Mesenchymal stem cell (in vitro differentiated cells and primary cell): ENCODE measurements around the gene HNRNPH2.

Experiments
- DNase-seq: peaks from one replicate; pipeline ENCODE4 v3.0.0-alpha.2; 2013
- H2AFZ ChIP-seq: one replicate; pipeline ENCODE4 v1.6.1; 2013; ENCODE audit warnings: low read depth, mild to moderate bottlenecking, control low read depth, inconsistent platforms, low read length, moderate library complexity
- H2AK5ac ChIP-seq: 2 replicates; pipeline ENCODE4 v1.6.1; 2013; ENCODE audit warnings: low read length, moderate library complexity, mild to moderate bottlenecking, inconsistent platforms; ENCODE audit not compliant: severe bottlenecking
- H2BK120ac ChIP-seq: one replicate; pipeline ENCODE4 v1.6.1; 2013; ENCODE audit warnings: low read depth, mild to moderate bottlenecking, inconsistent platforms, low read length, moderate library complexity
- H2BK12ac ChIP-seq, 2 experiments: one replicate each; pipeline ENCODE4 v1.6.1; 2013; ENCODE audit warnings: inconsistent platforms in 2 of 2, low read length in 2 of 2, mild to moderate bottlenecking in 2 of 2, moderate library complexity in 2 of 2, control low read depth in 1 of 2
- H2BK15ac ChIP-seq: one replicate; pipeline ENCODE4 v1.6.1; 2013; ENCODE audit warnings: mild to moderate bottlenecking, low read depth, inconsistent platforms; ENCODE audit not compliant: poor library complexity, severe bottlenecking
- H2BK5ac ChIP-seq: 2 replicates; pipeline ENCODE4 v1.6.1; 2013; ENCODE audit warnings: low read depth, mild to moderate bottlenecking, low read length, control low read depth, inconsistent platforms; ENCODE audit not compliant: poor library complexity, severe bottlenecking
- H3K14ac ChIP-seq, 2 experiments: one replicate each; pipeline ENCODE4 v1.6.1; 2013; ENCODE audit warnings: inconsistent platforms in 2 of 2, low read length in 2 of 2, control low read depth in 1 of 2, mild to moderate bottlenecking in 1 of 2, moderate library complexity in 1 of 2
- H3K18ac ChIP-seq, 2 experiments: one replicate each; pipeline ENCODE4 v1.6.1; 2013; ENCODE audit warnings: inconsistent platforms in 2 of 2, low read length in 2 of 2, control low read depth in 1 of 2, low read depth in 1 of 2, mild to moderate bottlenecking in 1 of 2
- H3K23ac ChIP-seq, 2 experiments: one replicate each; pipeline ENCODE4 v1.6.1; 2013; ENCODE audit warnings: inconsistent platforms in 2 of 2, low read length in 2 of 2, mild to moderate bottlenecking in 2 of 2, moderate library complexity in 2 of 2, control low read depth in 1 of 2
- H3K27ac ChIP-seq: 2 replicates; pipeline ENCODE4 v1.5.1; 2013; ENCODE audit warnings: mild to moderate bottlenecking, moderate library complexity, low read length, control low read depth, inconsistent platforms; ENCODE audit not compliant: poor library complexity, severe bottlenecking
- H3K27me3 ChIP-seq, 2 experiments: 2 replicates each; pipeline versions ENCODE4 v1.6.1 to v1.7.0; 2013; ENCODE audit warnings: low read length in 2 of 2, mild to moderate bottlenecking in 2 of 2, moderate library complexity in 2 of 2, control low read depth in 1 of 2, inconsistent platforms in 1 of 2; ENCODE audit not compliant: control insufficient read depth in 1 of 2, insufficient read depth in 1 of 2
- H3K36me3 ChIP-seq, 2 experiments: 2 replicates each; pipeline versions ENCODE4 v1.6.1 to v1.7.0; 2013; ENCODE audit warnings: low read length in 2 of 2, control low read depth in 1 of 2, inconsistent platforms in 1 of 2, low read depth in 1 of 2, mild to moderate bottlenecking in 1 of 2; ENCODE audit not compliant: insufficient read depth in 2 of 2, control insufficient read depth in 1 of 2
- H3K4ac ChIP-seq, 2 experiments: one replicate each; pipeline ENCODE4 v1.6.1; 2013; ENCODE audit warnings: inconsistent platforms in 2 of 2, low read length in 2 of 2, mild to moderate bottlenecking in 2 of 2, moderate library complexity in 2 of 2, control low read depth in 1 of 2, low read depth in 1 of 2
- H3K4me1 ChIP-seq: 2 replicates; pipeline ENCODE4 v1.6.1; 2013; ENCODE audit warnings: low read depth, low read length, control low read depth; ENCODE audit not compliant: control insufficient read depth, insufficient read depth
- H3K4me2 ChIP-seq: 2 replicates; pipeline ENCODE4 v1.6.1; 2013; ENCODE audit warnings: low read length, mild to moderate bottlenecking, inconsistent platforms; ENCODE audit not compliant: poor library complexity, severe bottlenecking
- H3K4me3 ChIP-seq, 2 experiments: 2 replicates each; pipeline versions ENCODE4 v1.5.1 to v1.7.0; 2013; ENCODE audit warnings: low read length in 2 of 2, mild to moderate bottlenecking in 2 of 2, control low read depth in 1 of 2, low read depth in 1 of 2; ENCODE audit not compliant: insufficient read depth in 1 of 2
- H3K79me1 ChIP-seq: replicated peaks from 2 replicates; pipeline ENCODE4 v1.6.1; 2013; ENCODE audit warnings: mild to moderate bottlenecking, control low read depth, low read length, inconsistent platforms; ENCODE audit not compliant: poor library complexity, severe bottlenecking
- H3K9ac ChIP-seq: 2 replicates; pipeline ENCODE4 v1.7.0; 2013; ENCODE audit warnings: mild to moderate bottlenecking, low read length, moderate library complexity
- H3K9me3 ChIP-seq: 2 replicates; pipeline ENCODE4 v1.7.0; 2013; ENCODE audit warnings: mild to moderate bottlenecking, low read length; ENCODE audit not compliant: control insufficient read depth
- H4K8ac ChIP-seq: one replicate; pipeline ENCODE4 v1.6.1; 2013; ENCODE audit warnings: inconsistent platforms, mild to moderate bottlenecking, low read length, moderate library complexity
- H4K91ac ChIP-seq: one replicate; pipeline ENCODE4 v1.6.1; 2013; ENCODE audit warnings: mild to moderate bottlenecking, low read length, inconsistent platforms
- WGBS: methylation state at CpG from one replicate; pipeline ENCODE4 v1.1.7; 2013; ENCODE audit warnings: mixed read lengths; 5-methylcytosine and 5-hydroxymethylcytosine counted together

The HNRNPH2 gene

DNA sequence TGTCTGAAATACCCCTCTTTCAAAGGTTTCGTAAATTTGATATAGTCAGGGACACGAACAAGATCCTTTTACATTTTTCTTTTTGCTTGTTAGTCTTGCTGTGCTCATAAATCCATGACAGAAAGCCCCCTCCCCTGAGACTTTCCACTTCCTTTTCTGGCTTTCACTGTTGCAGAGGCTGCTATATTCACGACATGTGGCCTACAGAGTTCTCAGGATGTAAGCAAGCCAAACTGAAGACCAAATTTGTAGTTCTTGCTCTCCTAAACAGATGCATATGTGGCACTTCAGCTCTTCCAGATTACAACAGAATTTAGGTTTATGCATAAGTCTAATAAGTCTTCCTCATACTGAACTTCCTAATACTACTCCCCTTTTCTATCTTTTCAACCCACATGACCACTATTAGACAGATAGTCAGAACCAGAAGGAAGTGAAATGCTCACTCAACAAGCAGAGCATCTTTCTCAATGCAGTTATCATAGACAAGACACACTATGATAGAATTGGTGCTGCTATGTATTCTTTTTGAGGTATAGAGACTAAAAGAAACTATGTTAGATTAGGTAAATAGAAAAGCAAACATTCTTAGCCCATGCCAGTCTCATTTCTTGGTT lies 37.0 kb upstream of the HNRNPH2 start:
- no peak overlapping the region for H2AFZ ChIP-seq
- no peak overlapping the region for H3K4me2 ChIP-seq
- no peak overlapping the region for H3K4me3 ChIP-seq
- no peak overlapping the region for H3K27ac ChIP-seq
- H3K27me3 ChIP-seq: peaks cover 0 to 53% of the 10 kb centered on the region in 2 experiments
- H2BK5ac ChIP-seq: no peak overlapping the region
- no peaks in the 10 kb centered on the region for H3K79me1 ChIP-seq
- H2BK120ac ChIP-seq: no peak overlapping the region
- H3K36me3 ChIP-seq: no peaks in the 10 kb centered on the region
- no peak overlapping the region for H3K18ac ChIP-seq
- H3K4ac ChIP-seq: no peak overlapping the region
- 42% methylated on average over 3 of the region's 3 CpGs for WGBS
- no peak overlapping the region for H3K23ac ChIP-seq
- no peaks in the 10 kb centered on the region for H3K4me1 ChIP-seq
- H4K8ac ChIP-seq: no peak overlapping the region
- no peak overlapping the region for H3K14ac ChIP-seq
- no peaks in the 10 kb centered on the region for H3K9me3 ChIP-seq
- H3K9ac ChIP-seq: no peak overlapping the region
- H2BK15ac ChIP-seq: no peak overlapping the region
- no peak overlapping the region for H2BK12ac ChIP-seq
- H2AK5ac ChIP-seq: no peak overlapping the region
- H4K91ac ChIP-seq: no peak overlapping the region
- DNase-seq: no peak

DNA sequence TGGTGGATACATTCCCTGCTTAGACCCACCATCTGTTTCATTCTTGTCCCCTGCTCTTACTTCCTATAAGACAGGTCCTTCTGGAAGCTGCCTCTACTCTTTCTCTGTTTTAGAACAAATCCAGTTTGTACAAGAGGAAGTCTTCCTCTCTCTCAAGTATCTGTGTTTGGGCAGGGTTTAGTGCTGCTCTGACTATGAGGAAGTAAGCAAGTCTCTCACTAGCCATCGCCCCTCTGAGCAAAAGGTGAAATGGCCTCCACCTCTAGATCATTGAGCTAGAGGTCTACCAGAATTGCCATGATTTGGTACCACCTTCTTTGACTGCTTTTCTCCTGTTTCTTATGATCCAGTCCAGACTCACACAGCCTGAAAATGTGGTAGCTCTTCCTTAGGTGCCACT lies 30.5 kb upstream of the HNRNPH2 start:
- Histone ChIP-seq H3K4me1 (no peaks in the 10 kb centered on the region), H3K4ac (no peak overlapping the region), H3K36me3 (no peaks in the 10 kb centered on the region), H3K4me3 (no peak overlapping the region), H3K27me3 (peaks cover 0 to 39% of the 10 kb centered on the region in 2 experiments), H3K18ac (no peak overlapping the region), H3K9ac (no peak overlapping the region), H2AFZ (no peak overlapping the region), H2AK5ac (no peak overlapping the region), H2BK120ac (no peak overlapping the region), H3K27ac (no peak overlapping the region), H3K14ac (no peak overlapping the region), H3K9me3 (no peaks in the 10 kb centered on the region), H3K4me2 (no peak overlapping the region), H4K91ac (no peak overlapping the region), H3K23ac (no peak overlapping the region), H2BK5ac (no peak overlapping the region), H2BK15ac (no peak overlapping the region), H2BK12ac (no peak overlapping the region), H3K79me1 (no peaks in the 10 kb centered on the region), H4K8ac (no peak overlapping the region)
- DNase-seq: no peak
- WGBS: 100% methylated on average over 1 of the region's 1 CpG

DNA sequence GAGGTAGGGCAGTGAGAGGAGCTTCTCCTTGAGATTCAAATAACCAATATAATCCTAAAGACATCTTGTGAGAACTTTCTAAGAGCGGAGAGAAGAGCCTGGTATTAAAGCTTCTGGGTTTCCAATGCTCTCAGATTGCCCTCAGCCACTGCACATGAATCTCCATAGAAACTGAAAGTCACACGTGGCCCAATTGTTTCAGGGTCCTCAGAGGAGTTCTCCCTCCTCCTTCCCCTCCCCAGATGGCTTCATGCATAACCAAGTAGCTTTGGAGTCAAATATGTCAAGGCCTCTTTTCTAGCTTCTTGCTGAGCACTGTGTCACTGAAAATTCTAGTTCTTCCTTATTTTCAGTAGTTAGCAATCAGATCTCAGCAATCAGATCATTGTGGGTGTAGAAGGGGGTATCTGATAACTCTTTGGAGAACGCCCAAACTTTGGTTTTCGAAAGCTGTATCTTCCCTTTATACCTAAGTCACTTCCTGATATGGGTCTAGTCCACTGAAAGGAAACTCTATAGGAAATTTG lies 24.3 kb upstream of the HNRNPH2 start:
- no peak for DNase-seq
- Histone ChIP-seq H3K36me3 (no peaks in the 10 kb centered on the region), H2BK120ac (no peak overlapping the region), H3K14ac (no peak overlapping the region), H3K4ac (no peak overlapping the region), H2BK5ac (no peak overlapping the region), H3K9me3 (no peaks in the 10 kb centered on the region), H3K9ac (no peak overlapping the region), H4K8ac (no peak overlapping the region), H3K18ac (no peak overlapping the region), H3K23ac (no peak overlapping the region), H3K79me1 (no peaks in the 10 kb centered on the region), H4K91ac (no peak overlapping the region), H3K27me3 (peaks cover 0 to 30% of the 10 kb centered on the region in 2 experiments), H3K27ac (no peak overlapping the region), H2AFZ (no peak overlapping the region), H3K4me1 (no peaks in the 10 kb centered on the region), H3K4me3 (no peak overlapping the region), H2AK5ac (no peak overlapping the region), H3K4me2 (no peak overlapping the region), H2BK12ac (no peak overlapping the region), H2BK15ac (no peak overlapping the region)
- 74% methylated on average over 2 of the region's 4 CpGs for whole genome bisulfite sequencing

DNA sequence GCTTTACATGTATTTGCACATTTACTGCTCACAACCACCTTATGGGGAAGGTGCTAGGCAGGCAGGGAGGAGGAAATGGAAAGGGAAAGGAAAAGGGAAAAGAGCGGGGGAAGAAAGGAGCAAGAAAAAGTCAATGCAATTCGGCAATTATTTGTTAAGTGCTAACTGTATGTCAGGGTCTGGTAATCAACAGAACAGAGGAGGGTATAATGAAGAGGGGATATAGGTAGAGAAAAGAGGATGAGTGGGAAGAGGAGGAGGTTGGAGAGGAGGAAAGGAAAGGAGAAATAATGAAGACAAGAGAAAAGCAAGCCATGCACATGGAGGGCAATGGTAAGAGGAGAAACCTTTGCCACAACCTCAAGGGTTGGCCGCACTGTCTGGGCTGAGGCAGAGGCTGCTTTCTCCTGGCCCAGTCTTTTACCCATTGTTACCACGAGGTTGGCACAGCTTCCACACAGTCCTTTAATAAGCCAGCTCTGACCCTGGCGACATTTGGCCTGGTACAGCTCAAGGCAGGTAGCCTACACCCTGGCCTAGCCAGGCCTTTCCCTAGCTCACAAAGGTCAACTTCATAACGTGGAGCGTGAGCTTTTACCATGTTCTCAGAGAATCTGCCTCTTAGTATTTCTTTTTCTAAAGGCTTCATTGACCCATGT lies 22.9 kb upstream of the HNRNPH2 start:
- no peak overlapping the region for H2BK120ac ChIP-seq
- H3K79me1 ChIP-seq: no peaks in the 10 kb centered on the region
- no peak overlapping the region for H2AK5ac ChIP-seq
- H3K9ac ChIP-seq: no peak overlapping the region
- no peak overlapping the region for H3K4me2 ChIP-seq
- no peaks in the 10 kb centered on the region for H3K36me3 ChIP-seq
- 89% methylated on average over 7 of the region's 7 CpGs for WGBS
- H3K27ac ChIP-seq: no peak overlapping the region
- H3K14ac ChIP-seq: no peak overlapping the region
- H2AFZ ChIP-seq: no peak overlapping the region
- no peak overlapping the region for H4K91ac ChIP-seq
- no peak overlapping the region for H3K4me3 ChIP-seq
- no peak for DNase-seq
- H4K8ac ChIP-seq: no peak overlapping the region
- peaks cover 0 to 22% of the 10 kb centered on the region in 2 experiments for H3K27me3 ChIP-seq
- H3K23ac ChIP-seq: no peak overlapping the region
- no peaks in the 10 kb centered on the region for H3K4me1 ChIP-seq
- no peak overlapping the region for H2BK12ac ChIP-seq
- no peak overlapping the region for H3K18ac ChIP-seq
- no peaks in the 10 kb centered on the region for H3K9me3 ChIP-seq
- no peak overlapping the region for H2BK5ac ChIP-seq
- no peak overlapping the region for H2BK15ac ChIP-seq
- no peak overlapping the region for H3K4ac ChIP-seq
